Sigmoid colon (tissue), 4 donors: ENCODE results near the gene PTPRE.

Source experiments
- CTCF ChIP-seq, 4 experiments: fragments of 450-650 bp in 3 of 4; fragments of 200-600 bp in 1 of 4; IDR thresholded peaks; one replicate each; pipeline ENCODE4 v1.5.1; 2016 to 2019; ENCODE audit warnings: antibody characterized with exemption in 4 of 4, mild to moderate bottlenecking in 3 of 4, moderate library complexity in 2 of 4
- EP300 ChIP-seq, 4 donors: sonication (generic); formaldehyde crosslinking; IDR thresholded peaks; one replicate each; pipeline ENCODE4 v1.6.1; 2017; ENCODE audit warnings: antibody characterized with exemption in 4 of 4
- POLR2A ChIP-seq, 2 donors: fragments of 450-650 bp; IDR thresholded peaks; one replicate each; pipeline ENCODE4 v1.6.1; 2016; ENCODE audit warnings: antibody characterized with exemption in 2 of 2, mild to moderate bottlenecking in 2 of 2, moderate library complexity in 2 of 2
- POLR2AphosphoS5 ChIP-seq, 4 donors: sonication (generic); formaldehyde crosslinking; IDR thresholded peaks; one replicate each; pipeline ENCODE4 v1.6.1; 2017; ENCODE audit warnings: antibody characterized with exemption in 4 of 4

GRCh38 chr10:128080231-128080630 is 173.3 kb downstream of the PTPRE start:
- no peak for TF ChIP-seq CTCF (IDR thresholded peaks at IDR 0.05)
- no peak for TF ChIP-seq POLR2A (IDR thresholded peaks at IDR 0.05)
- TF ChIP-seq POLR2AphosphoS5 (IDR thresholded peaks at IDR 0.05), result no peak
- no peak for TF ChIP-seq EP300 (IDR thresholded peaks at IDR 0.05)
